H9 (cell line): ENCODE data around the gene TRABD2B. TPM values are rescaled to one million over a fixed set of nuclear protein-coding genes. Genes with fewer than 3 reads are reported as not detected.

Experiments
- DNase-seq: peaks from one replicate; pipeline ENCODE4 v3.0.0-alpha.2; 2017
- H2AFZ ChIP-seq: one replicate; pipeline ENCODE4 v1.6.1; 2013; ENCODE audit warnings: mild to moderate bottlenecking, low read length, control low read depth, moderate library complexity
- H2AK5ac ChIP-seq: 2 replicates; pipeline ENCODE4 v1.6.1; 2013; ENCODE audit warnings: low read length, control low read depth, mixed read lengths; ENCODE audit not compliant: insufficient read length
- H2BK120ac ChIP-seq: one replicate; pipeline ENCODE4 v1.6.1; 2013; ENCODE audit warnings: low read depth, mild to moderate bottlenecking, low read length, control low read depth, inconsistent platforms; ENCODE audit not compliant: poor library complexity, severe bottlenecking
- H2BK12ac ChIP-seq: 2 replicates; pipeline ENCODE4 v1.6.1; 2013; ENCODE audit warnings: low read length, control low read depth, mixed read lengths, low read depth; ENCODE audit not compliant: insufficient read length
- H2BK15ac ChIP-seq: 2 replicates; pipeline ENCODE4 v1.6.1; 2013; ENCODE audit warnings: low read depth, low read length, control low read depth
- H2BK20ac ChIP-seq: one replicate; pipeline ENCODE4 v1.6.1; 2013; ENCODE audit warnings: low read depth, mild to moderate bottlenecking, low read length, control low read depth, inconsistent platforms; ENCODE audit not compliant: poor library complexity, severe bottlenecking
- H2BK5ac ChIP-seq: 2 replicates; pipeline ENCODE4 v1.6.1; 2013; ENCODE audit warnings: low read length, control low read depth, mixed read lengths; ENCODE audit not compliant: insufficient read length
- H3K14ac ChIP-seq: 2 replicates; pipeline ENCODE4 v1.6.1; 2013; ENCODE audit warnings: low read length, control low read depth; ENCODE audit not compliant: insufficient read depth
- H3K18ac ChIP-seq: 2 replicates; pipeline ENCODE4 v1.6.1; 2013; ENCODE audit warnings: low read depth, mild to moderate bottlenecking, mixed read lengths, low read length, control low read depth; ENCODE audit not compliant: insufficient read length
- H3K23ac ChIP-seq: 2 replicates; pipeline ENCODE4 v1.6.1; 2013; ENCODE audit warnings: low read length, control low read depth, mixed read lengths, low read depth; ENCODE audit not compliant: insufficient read length
- H3K23me2 ChIP-seq: 2 replicates; pipeline ENCODE4 v1.6.1; 2013; ENCODE audit warnings: low read depth, mild to moderate bottlenecking, mixed read lengths, low read length, control low read depth; ENCODE audit not compliant: insufficient read length, poor library complexity, severe bottlenecking
- H3K27ac ChIP-seq: 2 replicates; pipeline ENCODE4 v1.5.1; 2013; ENCODE audit warnings: low read length, control low read depth, mixed read lengths, low read depth; ENCODE audit not compliant: insufficient read length
- H3K27me3 ChIP-seq: 2 replicates; pipeline ENCODE4 v1.6.1; 2013; ENCODE audit warnings: low read length, control low read depth, inconsistent platforms; ENCODE audit not compliant: insufficient read depth
- H3K4ac ChIP-seq: 2 replicates; pipeline ENCODE4 v1.6.1; 2013; ENCODE audit warnings: low read depth, mild to moderate bottlenecking, control low read depth, inconsistent platforms, low read length, moderate library complexity
- H3K4me1 ChIP-seq: 2 replicates; pipeline ENCODE4 v1.6.1; 2013; ENCODE audit warnings: low read length, control low read depth, inconsistent platforms; ENCODE audit not compliant: insufficient read depth
- H3K4me2 ChIP-seq: 2 replicates; pipeline ENCODE4 v1.6.1; 2013; ENCODE audit warnings: low read length, control low read depth, mixed read lengths; ENCODE audit not compliant: insufficient read length, insufficient read depth
- H3K56ac ChIP-seq: 2 replicates; pipeline ENCODE4 v1.6.1; 2013; ENCODE audit warnings: low read depth, mild to moderate bottlenecking, mixed read lengths, low read length, control low read depth; ENCODE audit not compliant: insufficient read length
- H3K79me1 ChIP-seq: 2 replicates; pipeline ENCODE4 v1.6.1; 2013; ENCODE audit warnings: low read depth, mild to moderate bottlenecking, moderate library complexity, low read length, control low read depth, inconsistent platforms; ENCODE audit not compliant: insufficient read depth, poor library complexity, severe bottlenecking
- H3K79me2 ChIP-seq: 2 replicates; pipeline ENCODE4 v1.6.1; 2013; ENCODE audit warnings: low read length, control low read depth, inconsistent platforms; ENCODE audit not compliant: insufficient read depth
- H3K9ac ChIP-seq: 2 replicates; pipeline ENCODE4 v1.6.1; 2013; ENCODE audit warnings: low read length, control low read depth, mixed read lengths; ENCODE audit not compliant: insufficient read length; ENCODE audit errors: extremely low read depth
- H3K9me3 ChIP-seq: one replicate; pipeline ENCODE4 v1.6.1; 2013; ENCODE audit warnings: low read depth, low read length, inconsistent platforms; ENCODE audit not compliant: control insufficient read depth
- H3T11ph ChIP-seq: one replicate; pipeline ENCODE4 v1.6.1; 2013; ENCODE audit warnings: mild to moderate bottlenecking, low read length, control low read depth, inconsistent platforms
- H4K20me1 ChIP-seq: one replicate; pipeline ENCODE4 v1.6.1; 2013; ENCODE audit not compliant: control insufficient read depth, insufficient read length, insufficient read depth
- H4K5ac ChIP-seq: 2 replicates; pipeline ENCODE4 v1.6.1; 2013; ENCODE audit warnings: low read depth, mild to moderate bottlenecking, mixed read lengths, low read length, control low read depth; ENCODE audit not compliant: insufficient read length
- H4K8ac ChIP-seq: replicated peaks from 2 replicates; pipeline ENCODE4 v1.6.1; 2013; ENCODE audit warnings: low read length, control low read depth, mixed read lengths, low read depth; ENCODE audit not compliant: insufficient read length
- H4K91ac ChIP-seq: 2 replicates; pipeline ENCODE4 v1.6.1; 2013; ENCODE audit warnings: low read depth, mild to moderate bottlenecking, moderate library complexity, mixed read lengths, low read length, control low read depth; ENCODE audit not compliant: insufficient read length
- H3K27ac Mint-ChIP-seq, 3 experiments: 2 replicates in 2 of 3; 3 replicates in 1 of 3; pipeline ENCODE4 v1.8.0; 2020 to 2021; ENCODE audit warnings: mixed read lengths in 3 of 3, mild to moderate bottlenecking in 1 of 3, moderate library complexity in 1 of 3
- H3K27me3 Mint-ChIP-seq: 2 replicates; pipeline ENCODE4 v1.8.0; 2021; ENCODE audit warnings: low read depth, mild to moderate bottlenecking, moderate library complexity, mixed read lengths
- H3K36me3 Mint-ChIP-seq, 3 experiments: 2 replicates in 2 of 3; 3 replicates in 1 of 3; pipeline ENCODE4 v1.8.0; 2020 to 2021; ENCODE audit warnings: low read depth in 3 of 3, mixed read lengths in 3 of 3; ENCODE audit not compliant: insufficient read depth in 1 of 3
- H3K4me1 Mint-ChIP-seq, 2 experiments: 2 replicates each; pipeline ENCODE4 v1.8.0; 2020; ENCODE audit warnings: mixed read lengths in 2 of 2
- H3K4me3 Mint-ChIP-seq, 2 experiments: 2 replicates in 1 of 2; 3 replicates in 1 of 2; pipeline ENCODE4 v1.8.0; 2020 to 2021; ENCODE audit warnings: mild to moderate bottlenecking in 2 of 2, mixed read lengths in 2 of 2, moderate library complexity in 1 of 2
- H3K9me3 Mint-ChIP-seq, 2 experiments: 2 replicates in 1 of 2; 3 replicates in 1 of 2; pipeline ENCODE4 v1.8.0; 2020; ENCODE audit warnings: mild to moderate bottlenecking in 2 of 2, mixed read lengths in 2 of 2, moderate library complexity in 1 of 2
- CTCF ChIP-seq: fragments of 200-600 bp; sonication (generic); conservative IDR thresholded peaks from 3 replicates; pipeline ENCODE4 v1.8.0; 2021; ENCODE audit warnings: antibody characterized with exemption, mild to moderate bottlenecking
- WGBS: extraction: QIAGEN DNeasy Blood & Tissue Kit; methylation state at CpG from one replicate; pipeline ENCODE4 v1.1.7; 2013; ENCODE audit warnings: missing lambda C conversion rate, low lambda C conversion rate, mixed read lengths; ENCODE audit not compliant: insufficient read length; ENCODE audit errors: extremely low coverage; 5-methylcytosine and 5-hydroxymethylcytosine counted together
- total RNA-seq: library from RNA; stranded (reverse); gene quantifications from 2 replicates; pipeline ENCODE4 v1.2.1, GENCODE V29; 2021

Gene TRABD2B
- total RNA-seq, 1 experiment from 2014 or later, result 2.3 TPM

- Histone ChIP-seq H2BK15ac (no peak overlapping the region), H2BK120ac (no peak overlapping the region), H3K4me1 (peaks cover 4% of the 10 kb centered on the region; the same call in 1 of the 2 replicates), H3K9ac (no peak overlapping the region), H2AK5ac (no peak overlapping the region), H4K8ac (no peak overlapping the region), H3K56ac (no peak overlapping the region), H3K79me1 (no peaks in the 10 kb centered on the region), H4K91ac (no peak overlapping the region), H3K4me2 (no peak overlapping the region), H3K18ac (no peak overlapping the region), H3K23me2 (no peaks in the 10 kb centered on the region), H4K20me1 (no peaks in the 10 kb centered on the region), H3K79me2 (no peaks in the 10 kb centered on the region), H4K5ac (no peak overlapping the region), H3K23ac (no peak overlapping the region), H3K27me3 (no peaks in the 10 kb centered on the region), H3K14ac (peak overlapping the region; percentile 36; the same call in 1 of the 2 replicates), H2AFZ (no peak overlapping the region), H2BK20ac (no peak overlapping the region), H3K27ac (no peak overlapping the region), H2BK12ac (no peak overlapping the region), H3T11ph (no peak overlapping the region), H3K4ac (no peak overlapping the region), H3K9me3 (no peaks in the 10 kb centered on the region), H2BK5ac (no peak overlapping the region)
- Mint-ChIP-seq H3K27me3 (peaks cover 5% of the 10 kb centered on the region; the same call in 1 of the 2 replicates), H3K4me1 (peaks cover 20 to 28% of the 10 kb centered on the region in 2 experiments), H3K9me3 (no peaks in the 10 kb centered on the region), H3K4me3 (no peak overlapping the region), H3K36me3 (no peaks in the 10 kb centered on the region; a peak in 1 of 7 replicates), H3K27ac (no peak overlapping the region)
- no peak for DNase-seq
- WGBS, result no CpG with 5 or more reads among the region's 3 CpGs
- TF ChIP-seq CTCF, result no peak
These were observed 217.6 kb downstream of the TRABD2B start for GRCh38 chr1:47779613-47780012.
